Activated naive CD8-positive, alpha-beta T cell treated with anti-CD3 and anti-CD28 coated beads, Interleukin-2, amount 50 U/mL, for 24 hours (primary cell): ENCODE results near the gene SDK2.

ENCODE experiments used
- ATAC-seq: fragments of 150-1000 bp; cut with Tn5 transposase; one replicate; pipeline ENCODE4 v1.10.0; 2021
- DNase-seq: peaks from one replicate; pipeline ENCODE4 v3.0.0; 2021
- H3K27ac Mint-ChIP-seq: one replicate; pipeline ENCODE4 v1.8.0; 2021; ENCODE audit warnings: mild to moderate bottlenecking, mixed read lengths
- H3K27me3 Mint-ChIP-seq: one replicate; pipeline ENCODE4 v1.8.0; 2021; ENCODE audit warnings: mixed read lengths
- H3K36me3 Mint-ChIP-seq: one replicate; pipeline ENCODE4 v1.8.0; 2021; ENCODE audit warnings: low read depth, mixed read lengths
- H3K4me1 Mint-ChIP-seq: one replicate; pipeline ENCODE4 v1.8.0; 2021; ENCODE audit warnings: mixed read lengths
- H3K4me3 Mint-ChIP-seq: one replicate; pipeline ENCODE4 v1.8.0; 2021; ENCODE audit warnings: mild to moderate bottlenecking, moderate library complexity, mixed read lengths
- H3K9me3 Mint-ChIP-seq: one replicate; pipeline ENCODE4 v1.8.0; 2021; ENCODE audit warnings: mixed read lengths

SDK2 gene

DNA sequence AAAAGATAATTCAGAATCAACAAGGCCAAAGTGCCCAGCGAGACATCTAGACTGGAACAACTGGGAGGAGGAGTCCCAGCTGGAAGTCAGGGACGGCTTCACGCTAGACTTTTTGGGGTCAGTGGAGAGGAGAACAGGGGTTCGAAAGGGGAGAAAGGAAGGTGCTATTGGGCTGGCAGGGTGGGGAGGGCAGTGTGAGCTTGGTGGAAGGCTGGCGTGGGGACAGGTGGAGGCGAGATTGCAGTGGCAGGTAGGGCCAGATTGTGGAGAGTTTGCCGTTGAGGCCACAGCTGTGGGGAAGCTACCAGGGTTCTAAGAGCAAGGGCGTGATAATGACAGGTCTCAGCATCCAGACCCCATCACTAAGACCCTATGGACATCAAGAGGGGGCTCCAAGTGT is 10.5 kb downstream of the SDK2 start:
- ATAC-seq (no peak), DNase-seq (no peak)
- H3K36me3 Mint-ChIP-seq: no peaks in the 10 kb centered on the region
- no peaks in the 10 kb centered on the region for H3K9me3 Mint-ChIP-seq
- no peaks in the 10 kb centered on the region for H3K27me3 Mint-ChIP-seq
- H3K27ac Mint-ChIP-seq: no peak overlapping the region
- no peak overlapping the region for H3K4me3 Mint-ChIP-seq
- peaks cover 3% of the 10 kb centered on the region for H3K4me1 Mint-ChIP-seq

DNA sequence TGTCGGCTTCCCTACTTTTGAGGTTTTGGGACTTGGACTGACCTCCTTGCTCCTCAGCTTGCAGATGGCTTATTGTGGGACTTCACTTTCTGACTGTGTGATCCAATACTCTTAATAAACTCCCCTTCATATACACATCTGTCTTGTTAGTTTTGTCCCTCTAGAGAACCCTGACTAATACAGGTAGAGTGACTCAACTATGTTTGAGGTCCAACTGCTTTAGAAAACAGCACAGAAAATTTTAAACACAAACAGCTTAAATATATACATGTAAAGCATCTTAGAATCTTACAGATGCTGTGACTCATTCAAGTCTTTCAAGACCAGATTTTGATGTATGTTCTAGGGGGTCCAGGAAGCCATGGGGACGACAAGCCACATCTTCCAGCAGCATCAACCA is 11.7 kb downstream of the SDK2 start:
- peak; percentile 34 for ATAC-seq

DNA sequence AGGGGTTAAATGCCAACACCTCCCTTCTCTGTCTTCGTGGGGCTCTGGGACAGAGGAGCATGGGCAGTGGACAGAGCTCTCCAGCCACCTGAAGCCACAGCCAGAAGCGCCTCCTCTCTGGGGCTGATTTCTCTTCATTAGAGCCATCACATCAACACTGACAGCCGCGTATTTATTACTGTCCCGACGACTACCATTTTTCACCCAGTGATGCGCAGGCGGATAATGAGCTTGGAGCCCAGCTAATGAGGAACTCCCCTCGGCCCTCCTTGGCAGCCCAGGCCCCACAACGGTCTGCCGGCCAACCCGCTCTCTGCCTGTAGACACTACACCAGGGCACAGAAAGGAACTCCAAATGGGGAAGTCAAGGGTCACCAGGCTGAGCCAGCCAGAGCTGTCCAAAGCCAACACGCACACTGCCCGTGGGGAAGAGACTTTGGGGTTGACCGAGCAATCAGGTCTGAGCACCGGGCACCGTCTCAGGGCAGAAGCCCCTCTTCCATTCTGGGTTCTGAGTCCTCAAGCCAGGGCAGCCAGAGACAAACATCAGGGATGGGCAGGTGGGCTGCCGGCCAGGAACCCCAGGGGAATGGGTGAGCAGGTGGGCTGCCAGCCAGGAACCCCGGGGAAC is 13.2 kb downstream of the SDK2 start:
- no peak for ATAC-seq
- peaks cover 3% of the 10 kb centered on the region for H3K4me1 Mint-ChIP-seq
- H3K36me3 Mint-ChIP-seq: no peaks in the 10 kb centered on the region
- H3K27me3 Mint-ChIP-seq: no peaks in the 10 kb centered on the region
- H3K4me3 Mint-ChIP-seq: no peak overlapping the region
- no peak overlapping the region for H3K27ac Mint-ChIP-seq
- no peaks in the 10 kb centered on the region for H3K9me3 Mint-ChIP-seq
- no peak for DNase-seq

More for the DNA sequence above, 11.7 kb downstream of the SDK2 start:
- Mint-ChIP-seq H3K27me3 (no peaks in the 10 kb centered on the region), H3K36me3 (no peaks in the 10 kb centered on the region), H3K4me3 (no peak overlapping the region), H3K9me3 (no peaks in the 10 kb centered on the region), H3K27ac (no peak overlapping the region), H3K4me1 (peaks cover 3% of the 10 kb centered on the region)
- DNase-seq: no peak

DNA sequence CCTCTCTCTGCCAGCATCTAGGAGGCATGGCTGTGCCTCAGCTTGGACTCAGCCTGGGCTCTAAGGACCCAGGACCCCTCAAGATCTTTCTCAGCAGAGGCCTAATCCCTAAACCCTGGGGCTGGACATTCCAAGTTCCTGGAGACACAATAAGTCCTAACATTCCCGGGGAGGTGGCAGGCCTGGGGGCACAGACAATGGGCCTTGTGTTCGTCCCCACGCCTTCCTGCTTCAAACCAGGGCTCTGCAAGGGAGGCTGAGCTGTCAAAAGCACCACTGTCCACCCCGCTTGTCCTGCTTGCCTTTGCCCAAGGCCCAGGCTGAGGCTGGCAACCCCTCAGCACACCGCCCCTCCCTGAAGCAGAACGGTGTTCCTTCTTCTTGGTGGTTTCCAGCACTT is 13.7 kb downstream of the SDK2 start:
- Mint-ChIP-seq H3K27ac (no peak overlapping the region), H3K9me3 (no peaks in the 10 kb centered on the region), H3K4me1 (peaks cover 3% of the 10 kb centered on the region), H3K4me3 (no peak overlapping the region), H3K36me3 (no peaks in the 10 kb centered on the region), H3K27me3 (no peaks in the 10 kb centered on the region)
- no peak for DNase-seq
- ATAC-seq: no peak

DNA sequence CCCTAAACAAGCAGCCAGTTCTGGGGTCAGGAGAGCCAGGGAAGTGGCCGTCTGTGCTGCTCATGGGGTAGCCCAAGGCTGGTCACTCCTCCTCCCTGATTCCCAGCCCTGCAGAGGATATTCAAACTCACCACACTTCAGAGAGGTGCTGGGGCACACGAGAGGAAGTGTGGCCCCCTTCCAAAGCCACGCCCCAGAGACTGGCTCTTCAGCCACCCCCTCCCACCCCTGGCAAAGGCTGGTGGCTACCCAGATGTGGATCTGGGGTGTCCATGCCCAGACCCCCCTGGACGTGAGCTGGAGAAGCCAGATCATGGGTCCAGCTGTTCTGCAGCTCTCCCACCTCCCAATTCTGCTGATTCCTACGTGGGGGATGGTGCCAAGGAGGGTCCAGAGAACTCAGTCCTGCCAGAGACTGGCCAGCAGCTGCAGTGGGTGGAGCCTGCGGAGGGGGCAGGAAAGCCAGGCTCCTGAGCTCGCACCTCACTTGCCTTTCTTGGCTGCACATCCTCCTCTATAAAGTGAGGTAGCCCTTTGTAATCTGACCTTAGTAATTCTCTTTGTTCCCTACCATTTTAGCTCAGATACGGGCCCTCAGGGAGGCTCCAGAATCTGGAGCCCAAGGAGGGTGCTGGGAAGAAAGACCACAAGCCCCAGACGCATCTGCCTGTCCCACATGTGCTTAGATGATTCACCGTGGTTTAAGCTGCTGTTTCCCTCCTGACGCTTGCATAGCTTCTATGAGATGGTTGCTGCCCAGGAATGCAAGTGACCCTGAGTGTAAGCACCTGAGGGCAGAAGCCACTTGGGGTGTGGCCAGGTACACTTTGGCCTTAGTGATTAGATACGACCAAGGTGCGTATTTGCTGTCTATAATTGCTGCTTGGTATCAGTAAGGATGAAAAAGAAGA is 15.3 kb downstream of the SDK2 start:
- H3K27me3 Mint-ChIP-seq: no peaks in the 10 kb centered on the region
- ATAC-seq (no peak), DNase-seq (no peak)
- H3K27ac Mint-ChIP-seq: no peak overlapping the region
- H3K4me1 Mint-ChIP-seq: peaks cover 4% of the 10 kb centered on the region
- H3K4me3 Mint-ChIP-seq: no peak overlapping the region
- no peaks in the 10 kb centered on the region for H3K36me3 Mint-ChIP-seq
- H3K9me3 Mint-ChIP-seq: no peaks in the 10 kb centered on the region

DNA sequence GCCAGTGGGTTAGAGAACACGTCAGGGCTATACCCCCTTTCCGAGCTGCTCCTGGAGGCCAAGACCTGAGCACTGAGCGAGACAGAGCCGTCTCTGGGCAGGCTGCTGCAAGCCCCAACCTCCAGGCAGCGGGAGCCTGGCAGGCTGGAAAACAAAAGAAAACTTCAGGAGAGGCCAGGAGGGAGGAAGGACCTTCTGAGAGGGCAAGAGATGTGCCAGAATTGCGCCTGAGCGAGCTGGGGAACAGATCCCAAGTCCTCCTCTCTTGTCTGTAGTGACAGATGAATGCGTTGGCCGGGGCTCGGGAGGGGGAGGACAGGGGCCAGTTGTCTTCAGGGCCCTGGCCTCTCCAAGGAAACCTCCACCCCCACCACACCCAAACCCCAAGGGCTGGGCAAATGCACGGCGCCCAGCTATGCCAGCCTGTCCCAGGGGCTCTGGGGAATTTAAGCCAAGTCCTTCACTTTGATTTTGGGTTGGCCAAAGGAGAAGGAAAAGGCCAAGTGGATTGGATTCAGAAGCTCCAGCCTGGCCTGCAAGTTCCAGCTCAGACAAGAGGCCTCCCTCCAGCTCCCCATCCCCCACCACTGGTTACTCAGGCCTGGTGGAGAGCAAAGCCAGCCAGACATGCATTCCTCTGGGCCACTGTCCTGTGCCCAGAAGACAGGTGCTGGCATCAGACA is 18.1 kb downstream of the SDK2 start:
- no peaks in the 10 kb centered on the region for H3K36me3 Mint-ChIP-seq

DNA sequence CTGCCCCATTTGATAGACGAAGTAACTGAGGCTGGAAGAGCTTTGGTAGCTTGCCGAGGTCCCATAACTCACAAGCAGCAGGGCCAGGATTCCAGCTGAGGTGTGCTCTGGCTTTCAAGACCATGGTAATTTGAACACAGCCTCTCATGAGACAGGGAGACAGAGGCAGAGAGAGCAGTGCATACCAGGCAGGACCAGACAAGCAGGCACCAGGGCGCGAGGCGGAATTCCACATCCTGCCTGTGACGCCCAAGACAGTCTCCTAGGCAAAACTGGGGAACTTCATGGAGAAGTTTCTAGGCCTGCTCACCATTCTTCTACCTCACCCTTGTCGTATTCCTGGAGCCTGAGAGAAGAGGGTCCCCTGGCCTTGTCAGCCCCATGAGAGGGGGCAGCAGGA is 19.2 kb downstream of the SDK2 start:
- ATAC-seq (no peak), DNase-seq (no peak)
- peaks cover 8% of the 10 kb centered on the region for H3K4me1 Mint-ChIP-seq
- H3K27ac Mint-ChIP-seq: no peak overlapping the region
- H3K27me3 Mint-ChIP-seq: no peaks in the 10 kb centered on the region
- no peaks in the 10 kb centered on the region for H3K36me3 Mint-ChIP-seq
- H3K9me3 Mint-ChIP-seq: no peaks in the 10 kb centered on the region
- H3K4me3 Mint-ChIP-seq: no peak overlapping the region

More for the DNA sequence above, 18.1 kb downstream of the SDK2 start:
- Mint-ChIP-seq H3K27me3 (no peaks in the 10 kb centered on the region), H3K4me1 (peaks cover 2% of the 10 kb centered on the region), H3K27ac (no peak overlapping the region), H3K4me3 (no peak overlapping the region), H3K9me3 (no peaks in the 10 kb centered on the region)
- ATAC-seq (no peak), DNase-seq (no peak)

DNA sequence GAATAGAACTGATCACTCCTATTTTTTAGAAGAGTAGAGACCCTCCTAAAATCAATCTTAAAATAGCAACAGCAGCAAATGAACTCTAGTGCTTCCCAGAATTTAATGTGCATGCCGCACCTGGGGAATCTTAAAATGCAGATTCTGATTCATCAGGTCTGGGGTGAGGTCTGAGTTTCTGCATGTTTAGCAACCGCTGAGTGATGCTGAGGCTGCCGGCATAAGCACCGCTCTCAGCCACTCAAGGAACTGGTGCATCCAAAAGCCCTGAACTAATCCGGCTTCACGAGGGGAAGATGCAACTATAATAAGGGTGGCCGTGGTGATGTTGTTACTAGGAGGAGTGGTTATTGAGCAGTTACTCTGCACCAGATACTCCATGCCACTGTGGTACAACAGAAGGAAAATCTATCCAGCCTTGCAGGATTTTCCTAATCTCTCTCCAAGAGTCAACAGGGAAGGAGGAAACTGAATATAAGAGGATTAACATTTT is 19.7 kb downstream of the SDK2 start:
- Mint-ChIP-seq H3K27ac (no peak overlapping the region), H3K36me3 (no peaks in the 10 kb centered on the region), H3K4me1 (peaks cover 9% of the 10 kb centered on the region), H3K9me3 (peaks cover under 1% of the 10 kb centered on the region), H3K27me3 (no peaks in the 10 kb centered on the region), H3K4me3 (no peak overlapping the region)
- DNase-seq (no peak), ATAC-seq (no peak)

DNA sequence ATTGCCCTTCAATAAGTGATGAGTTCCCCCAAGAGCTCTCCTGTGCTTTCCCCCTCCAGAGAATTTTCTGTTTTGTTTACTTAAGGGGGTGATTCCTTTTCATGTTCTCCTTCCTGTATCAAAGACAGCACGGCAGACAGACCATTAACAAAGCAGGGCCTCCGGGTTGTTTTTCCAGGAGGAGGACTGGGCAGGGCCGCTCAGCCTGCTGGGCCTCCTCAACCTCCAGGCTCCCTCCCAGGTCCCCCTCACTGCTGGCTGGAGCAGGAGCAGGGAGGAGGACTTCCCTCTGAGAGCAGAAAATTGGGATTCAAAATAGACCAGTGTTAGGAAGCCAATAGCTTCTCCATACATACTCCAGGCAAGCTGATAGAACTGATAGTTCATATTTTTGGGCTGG is 20.4 kb downstream of the SDK2 start:
- ATAC-seq (no peak), DNase-seq (no peak)
- Mint-ChIP-seq H3K36me3 (no peaks in the 10 kb centered on the region), H3K27ac (no peak overlapping the region), H3K4me1 (peaks cover 9% of the 10 kb centered on the region), H3K4me3 (no peak overlapping the region), H3K9me3 (peaks cover 6% of the 10 kb centered on the region), H3K27me3 (no peaks in the 10 kb centered on the region)

DNA sequence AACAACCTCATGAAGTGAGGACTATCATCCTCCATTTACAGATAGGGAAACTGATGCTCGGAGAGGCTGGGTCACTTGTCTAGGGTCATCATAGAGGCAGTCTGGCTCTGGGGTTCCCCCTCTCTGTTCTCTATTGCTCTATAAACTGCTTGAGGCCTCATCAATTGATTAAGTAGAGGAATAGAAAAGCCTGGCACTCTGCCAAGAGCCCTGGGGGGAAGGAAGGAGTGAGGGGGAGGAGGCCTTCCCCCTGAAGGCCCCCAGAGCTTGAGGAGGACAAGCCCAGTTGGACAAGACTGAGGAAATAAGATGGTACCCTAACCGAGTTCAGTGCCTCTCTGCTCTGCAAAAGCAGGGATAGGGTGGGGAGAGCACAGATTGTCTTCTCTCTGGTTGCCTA is 21.0 kb downstream of the SDK2 start:
- Mint-ChIP-seq H3K4me1 (peaks cover 9% of the 10 kb centered on the region), H3K36me3 (no peaks in the 10 kb centered on the region), H3K27ac (no peak overlapping the region), H3K4me3 (no peak overlapping the region), H3K27me3 (no peaks in the 10 kb centered on the region), H3K9me3 (peaks cover 6% of the 10 kb centered on the region)
- DNase-seq (no peak), ATAC-seq (no peak)

DNA sequence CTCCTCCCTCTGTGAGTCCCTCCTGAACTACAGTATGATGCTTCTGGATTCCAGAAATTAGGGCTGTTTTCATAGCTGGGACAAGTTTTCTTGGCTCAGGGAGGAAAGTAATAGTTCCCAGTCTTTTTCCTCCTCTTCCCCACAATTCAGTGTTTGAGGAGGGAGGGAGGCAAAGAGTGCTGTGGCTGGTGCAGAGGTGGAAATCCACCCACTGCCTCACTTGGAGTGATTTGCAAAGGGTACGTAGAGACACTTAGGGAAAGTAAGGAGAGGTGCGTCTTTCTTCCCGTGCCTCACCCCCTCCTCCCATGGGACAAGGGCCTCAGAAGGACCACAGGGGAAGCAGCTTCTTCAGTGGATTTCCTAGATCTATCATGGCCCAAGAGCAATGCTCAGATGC is 21.9 kb downstream of the SDK2 start:
- Mint-ChIP-seq H3K27me3 (no peaks in the 10 kb centered on the region), H3K36me3 (no peaks in the 10 kb centered on the region)

DNA sequence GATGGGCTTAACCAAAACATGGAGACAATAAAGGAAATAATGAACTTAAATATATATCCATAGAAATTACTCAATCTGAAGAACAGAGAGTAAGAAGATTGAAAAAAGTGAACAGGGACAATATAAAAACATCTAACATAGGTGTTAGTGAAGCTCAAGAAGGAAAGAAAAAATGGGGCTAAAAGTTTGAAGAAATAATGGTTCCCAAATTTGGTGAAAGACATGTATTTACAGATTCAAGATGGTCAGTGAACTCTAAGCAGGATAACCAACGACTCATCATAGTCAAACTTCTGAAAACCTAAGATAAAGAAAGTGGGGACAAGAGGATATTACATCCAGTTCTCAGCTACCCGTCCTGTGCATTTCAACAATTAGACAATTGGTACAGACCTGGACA is 22.6 kb downstream of the SDK2 start:
- peaks cover 6% of the 10 kb centered on the region for H3K9me3 Mint-ChIP-seq
- H3K27me3 Mint-ChIP-seq: no peaks in the 10 kb centered on the region
- no peak overlapping the region for H3K27ac Mint-ChIP-seq
- DNase-seq (no peak), ATAC-seq (no peak)
- peaks cover 9% of the 10 kb centered on the region for H3K4me1 Mint-ChIP-seq
- H3K36me3 Mint-ChIP-seq: no peaks in the 10 kb centered on the region
- H3K4me3 Mint-ChIP-seq: no peak overlapping the region

More for the DNA sequence above, 21.9 kb downstream of the SDK2 start:
- DNase-seq: no peak
- H3K9me3 Mint-ChIP-seq: peaks cover 6% of the 10 kb centered on the region
- H3K27ac Mint-ChIP-seq: no peak overlapping the region
- peaks cover 9% of the 10 kb centered on the region for H3K4me1 Mint-ChIP-seq
- no peak overlapping the region for H3K4me3 Mint-ChIP-seq
- ATAC-seq: no peak

DNA sequence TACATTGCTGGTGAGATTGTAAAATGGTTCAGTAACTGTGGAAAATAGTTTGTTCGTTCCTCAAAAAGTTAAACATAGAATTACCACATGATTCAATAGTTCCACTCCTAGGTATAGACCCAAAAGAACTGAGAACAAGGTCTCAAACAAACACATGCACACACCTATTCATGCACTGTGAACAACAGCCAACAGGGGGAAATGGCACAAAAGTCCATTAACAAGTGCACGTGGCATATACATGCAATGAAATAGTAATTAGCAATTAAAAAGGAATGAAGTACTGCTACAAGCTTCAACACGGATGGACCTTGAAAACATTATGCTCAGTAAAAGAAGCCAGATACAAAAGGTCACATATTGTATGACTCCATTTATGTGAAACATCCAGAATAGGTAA is 23.8 kb downstream of the SDK2 start:
- DNase-seq (no peak), ATAC-seq (no peak)
- Mint-ChIP-seq H3K9me3 (peaks cover 6% of the 10 kb centered on the region), H3K4me3 (no peak overlapping the region), H3K36me3 (no peaks in the 10 kb centered on the region), H3K4me1 (peaks cover 9% of the 10 kb centered on the region), H3K27me3 (no peaks in the 10 kb centered on the region), H3K27ac (no peak overlapping the region)

DNA sequence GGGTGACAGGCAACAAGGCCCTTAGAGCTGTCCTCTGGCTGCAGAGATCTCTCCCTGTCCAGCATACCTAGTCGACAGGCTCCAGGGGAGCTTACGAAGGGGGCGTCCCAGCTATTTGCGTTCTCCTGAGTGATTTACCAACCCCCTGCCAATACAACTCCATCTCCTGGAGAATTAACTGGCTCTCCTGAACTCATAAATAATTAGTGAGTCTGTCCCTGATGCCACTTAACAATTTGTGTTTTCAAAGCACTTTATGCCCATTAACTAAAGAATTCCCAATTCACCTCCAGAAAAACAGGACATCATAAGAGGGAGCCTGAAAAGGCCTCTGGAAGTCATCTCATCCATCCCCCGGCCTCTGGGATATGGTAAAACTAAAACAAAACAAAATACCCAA is 26.7 kb downstream of the SDK2 start:
- Mint-ChIP-seq H3K27me3 (no peaks in the 10 kb centered on the region), H3K27ac (no peak overlapping the region), H3K4me3 (no peak overlapping the region), H3K4me1 (peaks cover 7% of the 10 kb centered on the region), H3K9me3 (peaks cover 6% of the 10 kb centered on the region), H3K36me3 (no peaks in the 10 kb centered on the region)
- DNase-seq (no peak), ATAC-seq (no peak)
